Measurements from ENCODE around the gene VPS33A.
A peak's percentile ranks its signal among the peaks of the same experiment; 100 is the strongest.

VPS33A gene

DNA sequence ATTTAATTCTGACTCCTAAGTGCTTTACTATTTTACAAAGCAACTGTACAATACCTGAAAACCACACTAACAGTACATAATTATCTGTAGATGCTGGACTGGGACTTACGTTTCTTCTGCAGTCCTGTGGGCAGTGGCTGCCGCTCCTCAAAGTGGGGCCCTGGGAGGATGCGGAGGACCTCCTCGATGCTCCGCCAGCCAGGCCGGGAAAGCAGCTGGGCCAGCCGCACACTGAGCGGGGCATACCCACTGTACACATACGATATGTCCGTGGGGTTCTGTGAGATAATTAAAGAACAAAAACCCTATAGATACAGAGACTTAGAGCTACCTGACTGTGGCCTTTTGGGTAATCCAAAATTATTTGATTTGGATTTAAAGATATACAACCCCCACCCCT, 33.6 kb downstream of the VPS33A start:
- FAIRE-seq: no peak
- TF ChIP-seq, protein P1, sequence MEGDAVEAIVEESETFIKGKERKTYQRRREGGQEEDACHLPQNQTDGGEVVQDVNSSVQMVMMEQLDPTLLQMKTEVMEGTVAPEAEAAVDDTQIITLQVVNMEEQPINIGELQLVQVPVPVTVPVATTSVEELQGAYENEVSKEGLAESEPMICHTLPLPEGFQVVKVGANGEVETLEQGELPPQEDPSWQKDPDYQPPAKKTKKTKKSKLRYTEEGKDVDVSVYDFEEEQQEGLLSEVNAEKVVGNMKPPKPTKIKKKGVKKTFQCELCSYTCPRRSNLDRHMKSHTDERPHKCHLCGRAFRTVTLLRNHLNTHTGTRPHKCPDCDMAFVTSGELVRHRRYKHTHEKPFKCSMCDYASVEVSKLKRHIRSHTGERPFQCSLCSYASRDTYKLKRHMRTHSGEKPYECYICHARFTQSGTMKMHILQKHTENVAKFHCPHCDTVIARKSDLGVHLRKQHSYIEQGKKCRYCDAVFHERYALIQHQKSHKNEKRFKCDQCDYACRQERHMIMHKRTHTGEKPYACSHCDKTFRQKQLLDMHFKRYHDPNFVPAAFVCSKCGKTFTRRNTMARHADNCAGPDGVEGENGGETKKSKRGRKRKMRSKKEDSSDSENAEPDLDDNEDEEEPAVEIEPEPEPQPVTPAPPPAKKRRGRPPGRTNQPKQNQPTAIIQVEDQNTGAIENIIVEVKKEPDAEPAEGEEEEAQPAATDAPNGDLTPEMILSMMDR (IDR thresholded peaks at IDR 0.05; ENCODE audit: insufficient read depth, missing control alignments): no peak

DNA sequence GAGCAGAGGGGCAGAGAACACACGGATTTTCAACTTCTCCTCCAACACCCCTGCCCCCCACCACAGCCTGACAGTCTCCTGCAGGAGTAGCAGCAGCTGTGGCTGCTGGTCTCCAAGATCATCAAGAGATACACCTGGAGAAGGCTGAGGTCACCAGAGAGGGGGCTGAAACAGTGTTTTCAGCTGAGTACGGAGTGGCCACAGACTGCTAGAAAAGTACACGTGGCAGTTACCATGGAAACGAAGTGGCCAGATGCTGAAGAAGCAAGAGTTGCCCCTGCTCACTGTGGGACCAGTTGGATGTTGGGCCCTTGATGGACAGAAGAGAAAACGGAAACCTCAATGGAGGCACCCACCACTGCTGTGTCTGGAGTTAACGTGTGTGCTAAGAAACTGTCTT, 35.5 kb downstream of the VPS33A start:
- DNase-seq (ENCODE audit: insufficient read length, low spot score): no peak
- TF ChIP-seq, protein P1 (IDR thresholded peaks at IDR 0.05; ENCODE audit: insufficient read depth, missing control alignments): no peak
- FAIRE-seq: no peak

More for the DNA sequence above, 33.6 kb downstream of the VPS33A start:
- DNase-seq (ENCODE audit: insufficient read length, low spot score): no peak

DNA sequence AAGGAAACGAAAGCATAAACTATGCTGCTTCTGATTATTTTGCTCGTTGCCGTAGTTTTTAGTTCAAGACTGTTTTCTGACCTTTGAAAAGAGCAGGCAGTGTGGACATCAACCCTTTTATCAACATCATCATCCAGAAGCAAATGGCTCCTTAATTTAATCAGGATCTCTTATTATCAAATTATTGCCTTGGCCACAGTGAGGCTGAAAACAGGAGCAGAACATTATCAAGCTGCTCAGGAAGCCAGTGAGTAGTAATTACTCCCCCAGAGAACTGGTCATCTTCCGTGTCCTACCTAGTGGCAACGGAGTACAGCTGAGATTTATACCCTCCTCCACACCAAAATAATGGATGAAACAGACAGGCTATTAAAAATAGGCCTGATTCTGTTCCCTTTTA, 38.2 kb downstream of the VPS33A start:
- FAIRE-seq (no peak), DNase-seq (ENCODE audit: insufficient read length, low spot score) (no peak)
- TF ChIP-seq, protein P1 (IDR thresholded peaks at IDR 0.05; ENCODE audit: insufficient read depth, missing control alignments): no peak

DNA sequence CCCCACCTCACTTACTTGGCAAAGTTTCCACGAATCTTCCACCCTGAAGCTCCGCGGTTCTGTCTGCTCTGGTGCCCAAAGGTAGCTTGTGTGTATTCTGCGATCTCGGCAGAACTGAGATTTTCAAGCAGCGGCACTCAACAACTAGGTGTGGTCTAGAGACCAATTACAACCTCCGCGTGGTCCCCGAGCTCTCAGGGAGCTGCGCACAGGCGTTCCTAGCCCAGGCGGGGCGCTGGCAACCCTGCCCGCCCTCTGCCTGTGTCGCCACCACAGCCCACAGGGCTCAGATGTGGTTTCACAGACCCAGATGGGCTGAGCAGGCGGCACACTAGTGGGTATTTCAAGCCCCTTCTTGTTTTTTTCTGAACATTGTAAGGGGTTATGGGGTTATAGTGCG, 39.0 kb downstream of the VPS33A start:
- FAIRE-seq: no peak
- DNase-seq (ENCODE audit: insufficient read length, low spot score): no peak
- TF ChIP-seq, protein P1 (IDR thresholded peaks at IDR 0.05; ENCODE audit: insufficient read depth, missing control alignments): no peak

DNA sequence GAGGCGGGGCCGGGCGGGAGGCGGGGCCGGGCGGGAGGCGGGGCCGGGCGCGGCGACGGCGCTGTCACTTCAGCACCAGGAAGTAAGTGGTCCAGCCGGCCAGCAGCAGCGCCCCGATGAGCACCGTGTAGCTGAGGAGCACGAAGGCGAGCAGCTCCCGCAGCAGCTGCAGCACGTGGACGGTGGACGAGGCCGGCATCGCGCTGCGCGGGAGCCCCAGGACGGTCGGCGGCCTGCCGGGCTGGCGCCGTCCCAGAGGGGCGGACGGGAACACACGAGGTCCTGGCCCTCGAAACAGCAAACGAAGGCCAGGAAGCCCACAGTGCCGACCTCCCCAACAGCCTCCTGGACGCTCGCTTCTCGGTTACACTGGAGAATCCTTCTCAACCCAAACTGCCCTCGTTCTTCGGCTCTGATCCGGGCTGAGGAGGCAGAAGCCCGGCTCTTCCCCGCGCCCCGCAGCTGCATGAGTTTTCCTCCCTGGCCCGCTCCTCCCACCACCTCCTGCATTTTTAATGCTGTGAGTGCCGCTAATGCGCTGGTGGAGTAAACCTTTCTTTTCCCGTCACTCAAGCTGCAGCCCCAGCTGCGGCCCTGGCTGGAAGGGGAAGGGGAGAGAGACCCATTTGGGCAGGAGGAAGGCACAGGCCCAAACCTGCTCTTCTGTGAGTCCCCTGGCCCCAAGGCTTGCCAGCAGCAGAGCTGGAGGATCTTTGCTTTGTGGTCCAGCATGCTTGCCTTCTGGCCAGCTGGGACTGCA, 39.7 kb downstream of the VPS33A start:
- TF ChIP-seq, protein P1 (IDR thresholded peaks at IDR 0.05; ENCODE audit: insufficient read depth, missing control alignments): no peak
- DNase-seq (ENCODE audit: insufficient read length, low spot score) (peak; percentile 40), FAIRE-seq (no peak)

DNA sequence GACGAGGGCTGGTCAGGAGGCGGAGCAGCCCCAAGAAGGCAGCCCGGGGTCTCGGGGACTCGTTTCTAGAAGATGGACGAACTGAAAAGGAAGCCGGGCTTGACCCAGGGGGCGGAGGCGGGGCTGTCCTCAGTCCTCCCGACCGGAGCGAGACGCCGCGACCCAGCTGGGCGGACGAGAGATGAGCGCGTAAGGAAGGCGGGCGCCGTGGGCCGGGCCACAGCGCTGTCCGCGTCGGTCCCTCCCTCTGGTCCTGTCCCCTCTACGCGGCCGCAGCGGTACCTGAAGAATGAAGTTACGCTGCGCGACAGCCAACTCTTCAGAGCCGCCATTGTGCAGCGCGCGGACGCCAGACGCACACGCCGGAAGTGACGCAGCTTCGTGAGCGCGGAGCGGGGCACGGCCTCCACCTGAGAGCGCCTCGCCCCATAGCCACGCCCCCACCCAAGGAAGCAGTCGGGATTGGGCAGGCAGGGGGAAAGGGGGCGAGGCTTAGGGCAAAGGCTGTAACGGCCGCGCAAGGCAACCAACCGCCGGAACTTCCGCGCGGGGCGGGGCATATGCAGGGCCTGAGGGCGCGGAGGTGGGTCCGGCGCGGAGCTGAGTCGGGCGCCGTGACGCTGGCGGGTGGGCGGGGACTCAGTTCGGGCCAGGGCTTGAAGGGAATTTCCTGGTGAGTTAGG, 40.5 kb downstream of the VPS33A start, which contains the start of gene DIABLO:
Gene DIABLO, minus strand, starts transcription at position 370 of the 683 bp plus-strand sequence. Its CDS starts 38 bp downstream, at position 332.
- TF ChIP-seq, protein P1 (IDR thresholded peaks at IDR 0.05; ENCODE audit: insufficient read depth, missing control alignments): no peak
- no peak for FAIRE-seq
- peak; percentile 45 for DNase-seq (ENCODE audit: insufficient read length, low spot score)

DNA sequence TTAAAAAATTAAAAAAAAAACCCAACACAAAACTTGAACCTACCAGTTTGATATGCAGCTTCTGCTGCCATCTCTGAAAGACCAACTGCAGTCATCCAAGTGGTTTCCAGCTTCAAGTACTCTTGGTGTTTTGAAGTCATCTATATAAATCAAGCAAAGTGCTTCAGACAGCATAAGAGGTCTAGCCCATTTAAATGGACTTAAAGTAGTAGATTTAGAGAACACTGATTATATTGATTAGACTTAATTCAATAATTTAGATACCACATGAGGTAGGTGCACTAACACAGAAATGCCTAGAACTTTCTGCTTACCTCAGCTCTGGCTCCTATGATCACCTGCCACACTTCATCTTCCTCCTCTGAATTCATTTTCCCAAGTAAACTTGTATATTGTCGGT, 49.8 kb downstream of the VPS33A start:
- TF ChIP-seq, protein P1 (IDR thresholded peaks at IDR 0.05; ENCODE audit: insufficient read depth, missing control alignments): no peak
- DNase-seq (ENCODE audit: insufficient read length, low spot score) (no peak), FAIRE-seq (no peak)
